ENCODE results near the gene CCDC78.

DNA sequence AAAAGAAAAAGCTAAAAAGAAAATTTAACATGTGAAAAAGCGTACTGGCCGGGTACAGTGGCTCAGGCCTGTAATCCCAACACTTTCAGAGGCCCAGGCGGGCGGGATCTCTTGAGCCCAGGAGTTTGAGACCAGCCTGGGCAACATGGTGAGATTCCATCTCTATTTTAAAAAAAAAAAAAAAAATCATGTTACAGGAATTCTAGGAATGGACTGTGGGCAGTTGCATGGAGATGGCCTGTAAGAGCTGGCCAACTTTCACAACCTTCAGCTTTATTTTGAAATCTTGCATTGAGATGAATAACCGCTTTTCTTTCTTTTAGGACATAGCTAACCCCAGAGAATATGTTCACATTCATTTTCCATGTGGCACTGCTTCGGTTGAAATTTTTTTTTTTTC, 22.8 kb upstream of the CCDC78 start:
- TF ChIP-seq CTCF (IDR thresholded peaks at IDR 0.05; ENCODE audit: poor library complexity, severe bottlenecking): no peak
- TF ChIP-seq SMC3 (conservative IDR thresholded peaks at IDR 0.05; ENCODE audit: poor library complexity): no peak
- no peak for TF ChIP-seq REST (IDR thresholded peaks at IDR 0.05; ENCODE audit: borderline replicate concordance)
- no peak for TF ChIP-seq RAD21 (conservative IDR thresholded peaks at IDR 0.05)
- TF ChIP-seq EZH2 (IDR thresholded peaks at IDR 0.05; ENCODE audit: borderline replicate concordance, insufficient read depth, low read length, poor library complexity, severe bottlenecking): no peak
- no peak for TF ChIP-seq MXI1 (conservative IDR thresholded peaks at IDR 0.05; ENCODE audit: poor library complexity, severe bottlenecking)
- TF ChIP-seq TAF1 (IDR thresholded peaks at IDR 0.05; ENCODE audit: low read depth): no peak

Data from neural cell (in vitro differentiated cells).